ENCODE results near the gene PARD6B. TPM values are rescaled to one million over a fixed set of nuclear protein-coding genes. Genes with fewer than 3 reads are reported as not detected.

Gene PARD6B
- total RNA-seq, 2 experiments from 2014 or later = 4.4 to 6.1 TPM

GRCh38 chr20:50746138-50746940 is 15.0 kb downstream of the PARD6B start:
- H3K79me2 ChIP-seq (ENCODE audit: insufficient read depth, low read depth, low read length) = no peaks in the 10 kb centered on the region
- no peaks in the 10 kb centered on the region for H3K9me2 ChIP-seq (ENCODE audit: insufficient read depth, low read length)
- no peak overlapping the region for H2AFZ ChIP-seq (ENCODE audit: low read length)
- POLR2A ChIA-PET = no interaction called here
- intact Hi-C loops (cut with micrococcal nuclease; ENCODE audit: unreplicated experiment) = loop anchor here (5.0 kb wide), 1 partner anchor 119 kb away; no protein-coding TSS in a partner anchor
- peaks cover 15% of the 10 kb centered on the region; the same call in 1 of the 2 replicates for H3K36me3 ChIP-seq (ENCODE audit: insufficient read depth, low read length)
- H3K4me2 ChIP-seq (ENCODE audit: low read length) = no peak overlapping the region
- H3K4me1 ChIP-seq (ENCODE audit: insufficient read depth, low read length, poor library complexity, severe bottlenecking) = no peaks in the 10 kb centered on the region
- CTCF ChIA-PET (ENCODE audit: unreplicated experiment) = no interaction called here
- BruUV-seq (replicated peaks) = no TSS peak
- H4K20me1 ChIP-seq (ENCODE audit: insufficient read depth, low read length) = 0 out of 2 replicates have a peak, but pooled peaks cover 3% of the 10 kb centered on the region
- H3K27ac ChIP-seq (ENCODE audit: low read depth, low read length, poor library complexity, severe bottlenecking) = no peak overlapping the region
- TF ChIP-seq, protein P1, sequence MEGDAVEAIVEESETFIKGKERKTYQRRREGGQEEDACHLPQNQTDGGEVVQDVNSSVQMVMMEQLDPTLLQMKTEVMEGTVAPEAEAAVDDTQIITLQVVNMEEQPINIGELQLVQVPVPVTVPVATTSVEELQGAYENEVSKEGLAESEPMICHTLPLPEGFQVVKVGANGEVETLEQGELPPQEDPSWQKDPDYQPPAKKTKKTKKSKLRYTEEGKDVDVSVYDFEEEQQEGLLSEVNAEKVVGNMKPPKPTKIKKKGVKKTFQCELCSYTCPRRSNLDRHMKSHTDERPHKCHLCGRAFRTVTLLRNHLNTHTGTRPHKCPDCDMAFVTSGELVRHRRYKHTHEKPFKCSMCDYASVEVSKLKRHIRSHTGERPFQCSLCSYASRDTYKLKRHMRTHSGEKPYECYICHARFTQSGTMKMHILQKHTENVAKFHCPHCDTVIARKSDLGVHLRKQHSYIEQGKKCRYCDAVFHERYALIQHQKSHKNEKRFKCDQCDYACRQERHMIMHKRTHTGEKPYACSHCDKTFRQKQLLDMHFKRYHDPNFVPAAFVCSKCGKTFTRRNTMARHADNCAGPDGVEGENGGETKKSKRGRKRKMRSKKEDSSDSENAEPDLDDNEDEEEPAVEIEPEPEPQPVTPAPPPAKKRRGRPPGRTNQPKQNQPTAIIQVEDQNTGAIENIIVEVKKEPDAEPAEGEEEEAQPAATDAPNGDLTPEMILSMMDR (conservative IDR thresholded peaks at IDR 0.05; ENCODE audit: low read length) = no peak
- TF ChIP-seq EZH2phosphoT487 (IDR thresholded peaks at IDR 0.05; ENCODE audit: borderline replicate concordance, low read depth, low read length) = no peak
- no peak overlapping the region for H3K4me3 ChIP-seq (ENCODE audit: low read depth, low read length, poor library complexity, severe bottlenecking)
- DNase-seq (ENCODE audit: low spot score) = no peak
- H3K9me3 ChIP-seq (ENCODE audit: low read length) = no peaks in the 10 kb centered on the region

- intact Hi-C loops (cut with micrococcal nuclease; ENCODE audit: unreplicated experiment) = loop anchor here (5.0 kb wide), 1 partner anchor 120 kb away; no protein-coding TSS in a partner anchor
- H4K20me1 ChIP-seq (ENCODE audit: insufficient read depth, low read length) = 0 out of 2 replicates have a peak, but pooled peaks cover 3% of the 10 kb centered on the region
- CTCF ChIA-PET (ENCODE audit: unreplicated experiment) = no interaction called here
- TF ChIP-seq EZH2phosphoT487 (IDR thresholded peaks at IDR 0.05; ENCODE audit: borderline replicate concordance, low read depth, low read length) = no peak
- TF ChIP-seq, protein P1 (conservative IDR thresholded peaks at IDR 0.05; ENCODE audit: low read length) = no peak
- POLR2A ChIA-PET = no interaction called here
- H2AFZ ChIP-seq (ENCODE audit: low read length) = no peak overlapping the region
- DNase-seq (ENCODE audit: low spot score) = no peak
- no peaks in the 10 kb centered on the region for H3K9me3 ChIP-seq (ENCODE audit: low read length)
- no peaks in the 10 kb centered on the region for H3K9me2 ChIP-seq (ENCODE audit: insufficient read depth, low read length)
- no peak overlapping the region for H3K4me2 ChIP-seq (ENCODE audit: low read length)
- H3K27ac ChIP-seq (ENCODE audit: low read depth, low read length, poor library complexity, severe bottlenecking) = no peak overlapping the region
- no TSS peak for BruUV-seq (replicated peaks)
- no peaks in the 10 kb centered on the region for H3K4me1 ChIP-seq (ENCODE audit: insufficient read depth, low read length, poor library complexity, severe bottlenecking)
- peaks cover 15% of the 10 kb centered on the region; the same call in 1 of the 2 replicates for H3K36me3 ChIP-seq (ENCODE audit: insufficient read depth, low read length)
- H3K4me3 ChIP-seq (ENCODE audit: low read depth, low read length, poor library complexity, severe bottlenecking) = no peak overlapping the region
- H3K79me2 ChIP-seq (ENCODE audit: insufficient read depth, low read depth, low read length) = no peaks in the 10 kb centered on the region
Measured at GRCh38 chr20:50747275-50747674, 15.9 kb downstream of the PARD6B start.
